Measurements from ENCODE around the gene UBE2QL1. TPM values are rescaled to one million over a fixed set of nuclear protein-coding genes. Genes with fewer than 3 reads are reported as not detected.

UBE2QL1 gene
- total RNA-seq (under 1 TPM; 0.33 to 0.45 TPM), total RNA-seq (0 to 1.1 (median 0.05) reads per million in 172 experiments)
- polyA plus RNA-seq (2013, experiment 1 of 2) = not detected
- 0.04 TPM for polyA plus RNA-seq (2013, experiment 2 of 2)

GRCh38 chr5:6448622-6449464 is at the start of gene UBE2QL1:
TSS of gene UBE2QL1 (plus strand) at chr5:6448859. CDS start at chr5:6448894, 35 bp downstream.
- ChIA-PET POLR2A (interaction anchor here (0.5 kb wide), 1 partner anchor 558 kb away, joined by 3 read pairs; no protein-coding TSS in a partner anchor), CTCF (no interaction called here)
- Histone ChIP-seq H3K9me3 (ENCODE audit: control insufficient read depth in 1 of 2, insufficient read depth in 1 of 2, low read length in 2 of 2) (peaks cover 0 to 10% of the 10 kb centered on the region in 2 experiments), H3K4me1 (ENCODE audit: insufficient read depth, low read length) (peaks cover 7% of the 10 kb centered on the region), H3K27ac (ENCODE audit: low read depth in 1 of 2, low read length in 2 of 2) (no peak within 1 kb of the TSS), H3K27me3 (ENCODE audit: control insufficient read depth in 1 of 2, insufficient read depth in 2 of 2, low read length in 2 of 2) (peaks cover 39 to 53% of the 10 kb centered on the region in 2 experiments), H3K4me3 (ENCODE audit: low read length) (peak within 1 kb of the TSS; percentile 34), H3K36me3 (ENCODE audit: insufficient read depth, low read length) (no peaks in the 10 kb centered on the region)
- H3K36me3 Mint-ChIP-seq (ENCODE audit: low read depth) = no peaks in the 10 kb centered on the region
- H3K4me1 Mint-ChIP-seq (ENCODE audit: low read depth) = peaks cover 14% of the 10 kb centered on the region
- peaks cover 64% of the 10 kb centered on the region for H3K27me3 Mint-ChIP-seq
- ATAC-seq (ENCODE audit: poor library complexity) (peak; percentile 37), DNase-seq (peak in 2 of 14 experiments; percentile 5 to 16)
- peak within 1 kb of the TSS; percentile 88 for H3K4me3 Mint-ChIP-seq
- no peaks in the 10 kb centered on the region for H3K9me3 Mint-ChIP-seq
- intact Hi-C loops (cut with DNase I, micrococcal nuclease) = no loop called here
- no peak within 1 kb of the TSS for H3K27ac Mint-ChIP-seq
- TF ChIP-seq CTCF (IDR thresholded peaks at IDR 0.05) = no peak

- Histone ChIP-seq H3K4me3 (ENCODE audit: low read length) (no peak overlapping the region), H3K27ac (ENCODE audit: low read depth in 1 of 2, low read length in 2 of 2) (no peak overlapping the region), H3K4me1 (ENCODE audit: insufficient read depth, low read length) (no peaks in the 10 kb centered on the region), H3K27me3 (ENCODE audit: control insufficient read depth in 1 of 2, insufficient read depth in 2 of 2, low read length in 2 of 2) (peaks cover 0 to 6% of the 10 kb centered on the region in 2 experiments), H3K36me3 (ENCODE audit: insufficient read depth, low read length) (no peaks in the 10 kb centered on the region), H3K9me3 (ENCODE audit: control insufficient read depth in 1 of 2, insufficient read depth in 1 of 2, low read length in 2 of 2) (no peaks in the 10 kb centered on the region)
- POLR2A ChIA-PET = no interaction called here
- no peak overlapping the region for H3K27ac Mint-ChIP-seq
- H3K36me3 Mint-ChIP-seq (ENCODE audit: low read depth) = no peaks in the 10 kb centered on the region
- H3K9me3 Mint-ChIP-seq = no peaks in the 10 kb centered on the region
- no peaks in the 10 kb centered on the region for H3K4me1 Mint-ChIP-seq (ENCODE audit: low read depth)
- peaks cover 24% of the 10 kb centered on the region for H3K27me3 Mint-ChIP-seq
- DNase-seq (no peak), ATAC-seq (ENCODE audit: poor library complexity) (no peak)
- no peak for TF ChIP-seq CTCF (IDR thresholded peaks at IDR 0.05)
- intact Hi-C loops (cut with DNase I, micrococcal nuclease) = no loop called here
- CTCF ChIA-PET = no interaction called here
- H3K4me3 Mint-ChIP-seq = no peak overlapping the region
These were observed 48.4 kb upstream of the UBE2QL1 start for GRCh38 chr5:6399980-6400910.

- no peaks in the 10 kb centered on the region for H3K36me3 ChIP-seq (ENCODE audit: insufficient read depth, low read length)
- Mint-ChIP-seq H3K4me3 (no peak overlapping the region), H3K9me3 (no peaks in the 10 kb centered on the region), H3K27me3 (peaks cover 19% of the 10 kb centered on the region), H3K4me1 (ENCODE audit: low read depth) (no peaks in the 10 kb centered on the region), H3K36me3 (ENCODE audit: low read depth) (no peaks in the 10 kb centered on the region), H3K27ac (no peak overlapping the region)
- H3K27me3 ChIP-seq (ENCODE audit: control insufficient read depth in 1 of 2, insufficient read depth in 2 of 2, low read length in 2 of 2) = peaks cover 0 to 6% of the 10 kb centered on the region in 2 experiments
- ChIA-PET CTCF (no interaction called here), POLR2A (no interaction called here)
- ATAC-seq (ENCODE audit: poor library complexity) (no peak), DNase-seq (no peak)
- H3K4me3 ChIP-seq (ENCODE audit: low read length) = no peak overlapping the region
- no peak for TF ChIP-seq CTCF (IDR thresholded peaks at IDR 0.05)
- H3K4me1 ChIP-seq (ENCODE audit: insufficient read depth, low read length) = no peaks in the 10 kb centered on the region
- H3K9me3 ChIP-seq (ENCODE audit: control insufficient read depth in 1 of 2, insufficient read depth in 1 of 2, low read length in 2 of 2) = no peaks in the 10 kb centered on the region
- intact Hi-C loops (cut with DNase I, micrococcal nuclease) = no loop called here
- H3K27ac ChIP-seq (ENCODE audit: low read depth in 1 of 2, low read length in 2 of 2) = no peak overlapping the region
These were observed 47.2 kb upstream of the UBE2QL1 start for GRCh38 chr5:6401410-6401809.

All from CD4-positive, alpha-beta T cell (primary cell).